NCI-H82 (cell line): ENCODE results near the gene OTX1.

Experiments
- DNase-seq: peaks from one replicate; lab custom pipeline; 2025; lab: John Stamatoyannopoulos, UW

OTX1 gene

GRCh38 chr2:63047321-63048279 is 3.0 kb upstream of the OTX1 start:
- peak; percentile 59 for DNase-seq

GRCh38 chr2:63048367-63049171 is 2.1 kb upstream of the OTX1 start:
- DNase-seq: peak; percentile 56

- DNase-seq: peak; percentile 38
These were observed 1.2 kb upstream of the OTX1 start for GRCh38 chr2:63049211-63049969.

GRCh38 chr2:63049970-63050333 is 678 bp upstream of the OTX1 start:
- DNase-seq: peak; percentile 81

- DNase-seq: no peak
These were observed 588 bp downstream of the OTX1 start for GRCh38 chr2:63051042-63051794.

GRCh38 chr2:63051795-63052333 is 1.2 kb downstream of the OTX1 start:
- no peak for DNase-seq

- no peak for DNase-seq
These were observed 1.9 kb downstream of the OTX1 start for GRCh38 chr2:63052411-63053080.

GRCh38 chr2:63053081-63053888 is 2.7 kb downstream of the OTX1 start:
- no peak for DNase-seq

GRCh38 chr2:63053889-63054602 is 3.4 kb downstream of the OTX1 start:
- no peak for DNase-seq

GRCh38 chr2:63054841-63055225 is 4.2 kb downstream of the OTX1 start:
- DNase-seq: no peak

GRCh38 chr2:63055226-63056106 is 4.8 kb downstream of the OTX1 start:
- no peak for DNase-seq

- no peak for DNase-seq
These were observed 5.7 kb downstream of the OTX1 start for GRCh38 chr2:63056107-63057050.

GRCh38 chr2:63057249-63058143 is 6.9 kb downstream of the OTX1 start:
- DNase-seq: no peak

- no peak for DNase-seq
These were observed 7.7 kb downstream of the OTX1 start for GRCh38 chr2:63058144-63058920.
